ENCODE data around the gene TMEM63C.

The TMEM63C gene, protein sequence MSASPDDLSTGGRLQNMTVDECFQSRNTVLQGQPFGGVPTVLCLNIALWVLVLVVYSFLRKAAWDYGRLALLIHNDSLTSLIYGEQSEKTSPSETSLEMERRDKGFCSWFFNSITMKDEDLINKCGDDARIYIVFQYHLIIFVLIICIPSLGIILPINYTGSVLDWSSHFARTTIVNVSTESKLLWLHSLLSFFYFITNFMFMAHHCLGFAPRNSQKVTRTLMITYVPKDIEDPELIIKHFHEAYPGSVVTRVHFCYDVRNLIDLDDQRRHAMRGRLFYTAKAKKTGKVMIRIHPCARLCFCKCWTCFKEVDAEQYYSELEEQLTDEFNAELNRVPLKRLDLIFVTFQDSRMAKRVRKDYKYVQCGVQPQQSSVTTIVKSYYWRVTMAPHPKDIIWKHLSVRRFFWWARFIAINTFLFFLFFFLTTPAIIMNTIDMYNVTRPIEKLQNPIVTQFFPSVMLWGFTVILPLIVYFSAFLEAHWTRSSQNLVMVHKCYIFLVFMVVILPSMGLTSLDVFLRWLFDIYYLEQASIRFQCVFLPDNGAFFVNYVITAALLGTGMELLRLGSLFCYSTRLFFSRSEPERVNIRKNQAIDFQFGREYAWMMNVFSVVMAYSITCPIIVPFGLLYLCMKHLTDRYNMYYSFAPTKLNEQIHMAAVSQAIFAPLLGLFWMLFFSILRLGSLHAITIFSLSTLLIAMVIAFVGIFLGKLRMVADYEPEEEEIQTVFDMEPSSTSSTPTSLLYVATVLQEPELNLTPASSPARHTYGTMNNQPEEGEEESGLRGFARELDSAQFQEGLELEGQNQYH

DNA sequence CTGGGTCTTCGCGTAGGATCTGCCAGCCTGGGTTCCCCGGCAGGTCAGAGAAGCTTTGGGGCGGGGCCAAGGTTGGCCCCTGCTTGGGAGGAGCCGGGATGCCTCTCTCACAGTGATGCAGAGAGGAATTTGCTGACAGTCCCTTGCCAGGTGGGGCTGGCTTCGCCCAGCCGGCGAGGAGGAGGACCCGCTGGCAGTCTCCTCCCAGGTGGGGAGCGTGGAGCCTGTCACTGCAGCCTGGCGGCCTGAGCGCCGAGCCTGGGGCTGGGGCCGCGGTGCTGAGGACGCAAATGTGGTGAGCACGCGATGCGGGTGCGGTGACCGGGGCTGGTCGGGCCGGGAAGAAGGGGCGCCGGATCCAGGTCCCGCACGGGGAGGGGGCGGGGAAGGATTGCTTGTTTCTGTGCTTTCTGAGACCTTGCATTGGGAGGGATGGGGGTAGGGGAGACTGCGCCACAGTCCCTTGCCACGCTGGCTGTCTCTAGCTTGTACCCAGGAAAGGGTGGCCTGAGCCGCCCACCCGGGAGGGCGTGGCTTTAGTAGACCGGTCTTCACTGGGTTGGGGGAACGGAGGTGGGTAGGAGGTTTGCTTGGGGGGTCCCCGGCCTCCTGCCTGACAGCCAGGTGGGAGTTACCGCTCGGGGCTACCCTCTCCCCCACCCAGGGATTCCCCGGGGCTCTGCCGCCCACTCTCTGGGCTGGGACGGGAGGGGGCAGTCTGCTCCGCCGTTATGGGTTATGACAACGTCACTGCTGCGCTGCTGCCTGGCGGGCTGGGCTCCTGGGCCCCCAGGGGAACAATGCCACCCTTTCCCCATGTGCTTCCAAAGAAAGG lies at the start of gene TMEM63C:
TSS of gene TMEM63C (plus strand) at position 196 of the 835 bp plus-strand sequence. CDS start 37,016 bp downstream, outside the sequence.
- peak; percentile 80 for DNase-seq

DNA sequence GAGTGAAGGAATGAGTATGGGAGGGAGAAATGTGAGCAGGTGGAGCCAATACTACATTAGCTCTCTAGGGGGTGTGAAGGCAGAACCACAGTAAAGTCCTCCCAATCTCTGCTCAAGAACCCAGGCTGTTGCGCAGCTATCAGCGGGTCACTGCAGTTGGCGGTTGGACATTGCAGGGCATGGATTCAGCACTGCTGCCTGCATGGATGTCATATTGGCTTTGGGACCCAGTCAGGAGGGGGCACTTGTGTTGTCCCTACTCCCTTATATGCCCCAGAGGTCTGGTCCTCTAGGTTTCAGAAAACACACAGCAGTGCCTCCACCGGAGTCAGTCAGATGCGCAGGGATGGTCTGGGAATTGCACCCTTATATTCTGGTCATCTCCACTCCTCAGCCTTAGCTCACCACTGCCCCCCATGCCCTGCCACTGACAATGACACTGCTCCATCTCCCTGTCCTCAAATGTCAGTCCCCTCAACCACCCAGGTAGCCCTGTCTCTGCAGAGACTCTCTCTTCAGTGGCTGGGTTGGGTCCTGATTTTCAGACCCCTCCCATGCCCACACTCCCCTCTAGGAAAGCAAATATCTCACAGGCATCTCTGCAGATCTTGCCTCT lies 49.6 kb upstream of the TMEM63C start:
- DNase-seq = no peak

DNA sequence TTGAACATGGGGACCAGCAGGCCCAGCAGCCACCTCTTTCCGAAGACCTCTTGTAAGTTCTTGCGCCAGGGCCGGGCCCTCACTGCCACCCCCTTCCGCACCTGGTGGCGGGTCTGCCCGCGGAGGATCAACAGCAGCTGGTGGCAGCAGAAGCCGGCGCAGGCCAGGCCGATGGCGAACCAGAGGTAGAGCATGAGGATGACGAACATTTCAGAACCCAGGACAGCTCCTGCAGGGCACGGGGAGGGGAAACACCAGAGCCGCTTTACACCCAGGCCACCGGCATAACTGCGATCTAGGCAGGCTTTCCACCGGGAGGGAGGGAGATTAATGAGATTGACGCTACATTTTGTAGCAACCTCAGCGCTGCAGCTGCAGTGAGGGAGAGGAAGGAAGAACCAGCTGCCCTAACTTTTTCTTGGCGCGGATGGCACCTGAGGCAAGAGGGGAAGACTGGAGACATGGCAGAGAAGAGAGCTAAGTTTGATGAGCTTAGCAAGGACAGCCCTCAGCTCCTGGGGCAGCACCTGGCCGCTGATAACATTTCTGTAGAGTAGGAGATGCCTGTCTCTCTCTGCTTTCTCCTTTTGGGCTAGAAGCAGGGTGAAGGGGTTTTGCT lies 47.8 kb upstream of the TMEM63C start:
- no peak for DNase-seq

DNA sequence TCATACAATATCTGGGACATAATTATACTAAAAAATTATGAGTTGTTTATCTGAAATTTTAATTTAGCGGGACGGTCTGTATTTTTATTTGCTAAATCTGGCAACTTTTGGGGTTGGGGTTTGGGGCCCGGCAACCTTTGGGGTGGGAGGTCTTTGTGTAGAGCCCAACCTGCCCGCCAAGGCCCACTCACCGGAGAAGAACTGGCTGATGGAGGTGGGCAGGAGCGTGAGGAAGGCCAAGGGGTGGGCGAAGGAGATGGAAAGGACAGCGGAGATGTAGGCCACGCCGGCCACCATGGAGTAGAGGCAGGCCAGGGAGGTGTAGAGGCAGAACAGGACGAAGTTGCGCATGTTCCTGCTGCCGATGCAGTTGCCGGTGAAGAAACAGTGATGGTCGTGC lies 42.6 kb upstream of the TMEM63C start:
- DNase-seq = no peak

DNA sequence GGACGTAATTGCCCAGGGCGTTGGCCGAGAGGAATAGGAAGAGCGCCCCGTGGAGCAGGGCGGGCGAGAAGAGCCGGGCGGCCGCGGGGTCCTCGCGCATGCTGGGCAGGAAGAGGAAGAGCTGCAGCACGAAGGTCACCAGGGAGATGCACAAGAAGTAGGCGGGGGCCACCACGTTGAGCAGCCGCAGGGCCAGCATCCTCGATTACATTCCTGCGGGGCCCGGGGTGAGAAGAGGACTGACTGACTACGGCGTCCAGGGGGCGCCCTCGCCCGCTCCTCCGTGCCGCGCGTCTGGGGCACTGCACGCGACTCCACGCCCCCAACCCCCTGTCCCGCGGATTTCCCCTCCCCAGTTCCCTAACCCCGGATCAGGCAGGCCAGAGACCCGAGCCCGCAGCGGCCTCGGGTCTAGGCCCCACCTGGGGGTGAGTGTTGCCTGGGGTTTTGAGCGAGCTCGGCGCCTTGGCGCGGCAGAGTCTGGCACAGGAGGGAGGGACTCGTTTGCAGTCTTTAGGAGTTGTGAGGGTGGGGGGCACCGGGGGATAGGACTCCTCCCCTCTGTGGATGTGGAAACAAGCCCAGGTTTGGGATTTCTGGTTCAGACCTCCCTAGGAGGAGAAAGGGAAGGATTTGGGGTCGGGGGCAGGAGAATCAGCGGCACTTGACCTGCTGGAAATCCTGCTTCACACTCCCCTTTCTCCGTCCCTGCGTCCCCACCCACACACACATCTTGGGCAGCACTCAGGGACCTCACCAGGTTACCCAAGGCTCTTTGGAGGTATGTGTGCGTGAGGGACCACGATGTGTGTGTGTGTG lies 41.8 kb upstream of the TMEM63C start:
- no peak for DNase-seq

DNA sequence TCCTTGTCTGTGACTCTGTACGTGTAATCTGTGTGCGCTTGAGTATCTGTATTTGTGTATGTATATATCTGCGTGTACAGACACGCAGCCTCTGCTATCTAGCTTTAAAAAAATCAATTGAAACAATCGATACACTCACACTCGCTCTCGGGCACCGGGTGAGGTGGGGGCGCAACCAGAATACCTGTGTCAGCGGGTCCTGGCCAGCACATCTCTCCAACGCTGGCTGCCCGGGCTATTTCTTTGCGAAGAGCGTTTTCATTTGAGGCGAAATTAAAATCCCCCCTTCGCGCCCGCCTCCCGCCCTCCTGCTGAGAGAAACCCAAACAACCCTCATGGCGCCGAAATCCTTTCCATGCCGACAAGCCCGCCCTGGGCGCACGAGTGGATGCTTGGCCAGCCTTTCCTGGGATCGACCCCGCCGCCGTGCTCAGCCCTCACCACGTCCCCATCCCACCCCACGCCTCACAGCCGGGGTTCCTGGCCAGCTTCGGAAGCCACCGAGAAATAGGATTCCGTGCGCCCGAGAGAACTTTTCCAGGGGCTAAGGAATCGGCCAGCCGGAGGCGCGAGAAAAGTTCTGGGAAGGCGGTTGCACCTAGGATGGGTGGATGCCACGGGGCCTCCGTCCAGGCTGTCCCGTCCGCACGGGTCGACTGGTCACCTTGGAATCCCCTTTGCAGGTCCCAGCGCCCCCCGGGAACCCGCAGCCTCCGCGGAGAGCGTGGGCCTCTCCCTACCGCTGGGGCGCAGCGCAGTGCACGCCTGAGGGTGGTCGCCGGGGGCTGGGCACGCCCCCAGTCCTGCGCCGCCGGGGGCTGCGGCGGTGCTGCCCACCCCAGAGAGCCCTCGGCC lies 41.0 kb upstream of the TMEM63C start:
- no peak for DNase-seq

DNA sequence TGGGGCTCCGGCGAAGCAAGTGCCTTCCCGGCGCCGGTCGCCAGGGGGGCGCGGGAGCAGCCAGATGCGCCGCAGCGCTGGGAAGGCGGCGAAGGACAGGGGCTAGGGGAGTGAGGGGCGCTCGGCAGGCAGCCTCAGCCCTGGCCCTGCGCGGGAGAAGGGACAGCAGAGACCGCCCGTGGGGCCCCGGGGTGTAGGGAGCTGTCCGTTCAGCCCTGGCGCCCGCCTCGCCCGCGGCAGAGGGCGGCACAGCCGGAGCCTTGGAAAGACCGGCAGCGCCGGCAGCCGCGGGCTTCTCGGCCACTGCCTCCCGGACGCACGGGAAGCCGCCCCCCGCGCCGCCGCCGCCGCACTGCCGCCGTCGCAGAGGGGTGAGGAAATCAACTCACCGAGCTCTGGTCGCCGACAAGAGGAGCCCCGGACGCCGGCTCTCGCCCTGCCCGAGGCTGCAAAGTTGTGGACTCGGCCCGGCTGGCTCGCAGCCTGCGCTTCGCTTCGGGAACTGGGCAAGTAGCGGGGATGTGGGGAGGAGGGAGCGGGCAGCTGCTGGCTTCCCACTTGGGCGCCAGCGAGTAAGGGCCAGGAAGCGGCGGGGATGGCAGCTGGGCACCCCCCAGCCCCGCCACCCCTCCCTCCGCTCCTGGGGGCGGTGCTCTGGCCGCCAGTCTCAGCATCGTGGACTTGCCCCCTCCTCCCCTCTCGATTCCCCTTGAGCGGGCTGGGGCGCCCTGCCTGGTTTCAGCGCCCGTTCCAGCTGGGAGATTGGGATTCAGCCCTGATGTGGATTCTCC lies 40.2 kb upstream of the TMEM63C start, which contains the start of gene ZDHHC22:
TSS of gene ZDHHC22 (minus strand) at position 578 of the 791 bp plus-strand sequence. CDS start 2,053 bp downstream, outside the sequence.
- DNase-seq = no peak

DNA sequence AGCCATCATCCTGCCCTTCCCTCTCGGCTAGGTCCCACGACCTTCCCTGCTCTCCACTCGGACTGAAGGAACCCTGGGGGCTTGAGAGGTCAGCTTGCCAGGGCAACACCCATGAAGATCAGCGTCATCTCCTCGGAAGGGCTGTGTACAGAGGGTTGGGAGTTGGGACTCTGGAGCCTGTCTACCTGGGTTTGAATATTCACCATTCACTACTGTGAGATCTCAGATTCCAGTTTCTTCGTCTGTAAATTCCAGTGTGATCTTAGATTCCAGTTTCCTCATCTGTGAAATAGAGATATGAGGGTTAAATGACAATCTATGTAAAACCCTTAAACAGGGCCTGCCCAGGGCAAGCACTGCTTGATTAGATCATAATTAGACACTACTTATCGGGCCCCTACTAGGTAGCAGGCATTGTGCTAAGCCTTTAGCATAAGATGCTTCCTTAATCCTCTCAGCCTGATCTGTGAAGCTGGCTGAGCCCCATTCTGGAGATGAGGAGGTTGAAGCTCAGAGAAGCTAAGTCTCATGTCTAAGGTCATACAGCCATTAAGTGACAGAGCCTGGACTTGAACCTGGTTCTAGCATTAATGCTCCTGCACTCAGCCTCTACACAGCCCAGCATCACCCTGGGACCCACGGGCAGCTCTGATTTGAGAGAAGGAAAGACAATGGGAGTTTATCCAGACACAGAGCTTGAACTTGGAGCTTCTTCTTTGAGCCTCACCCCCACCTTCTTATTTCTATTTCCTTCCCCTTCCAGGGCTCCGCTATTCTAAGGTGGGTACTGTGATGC lies 39.4 kb upstream of the TMEM63C start:
- no peak for DNase-seq

DNA sequence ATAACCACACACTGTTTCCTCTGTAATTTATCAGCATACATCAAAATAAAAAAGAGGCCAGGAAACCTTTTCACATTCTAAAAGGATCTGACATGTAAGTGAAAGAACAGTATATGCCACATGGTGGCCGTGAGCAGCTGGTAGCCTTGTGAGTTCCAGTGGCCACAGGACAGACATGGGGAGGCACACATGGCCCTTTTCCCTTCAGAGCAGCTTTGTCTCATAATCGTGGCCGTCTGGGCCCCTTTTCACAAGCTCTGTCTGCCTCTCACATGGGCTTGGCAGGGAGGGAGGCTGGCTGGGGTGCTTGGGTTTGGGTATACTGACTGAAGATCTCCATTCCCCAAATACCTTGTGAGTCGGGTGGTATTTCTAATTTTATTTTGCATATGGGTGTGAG lies 38.5 kb upstream of the TMEM63C start:
- no peak for DNase-seq

DNA sequence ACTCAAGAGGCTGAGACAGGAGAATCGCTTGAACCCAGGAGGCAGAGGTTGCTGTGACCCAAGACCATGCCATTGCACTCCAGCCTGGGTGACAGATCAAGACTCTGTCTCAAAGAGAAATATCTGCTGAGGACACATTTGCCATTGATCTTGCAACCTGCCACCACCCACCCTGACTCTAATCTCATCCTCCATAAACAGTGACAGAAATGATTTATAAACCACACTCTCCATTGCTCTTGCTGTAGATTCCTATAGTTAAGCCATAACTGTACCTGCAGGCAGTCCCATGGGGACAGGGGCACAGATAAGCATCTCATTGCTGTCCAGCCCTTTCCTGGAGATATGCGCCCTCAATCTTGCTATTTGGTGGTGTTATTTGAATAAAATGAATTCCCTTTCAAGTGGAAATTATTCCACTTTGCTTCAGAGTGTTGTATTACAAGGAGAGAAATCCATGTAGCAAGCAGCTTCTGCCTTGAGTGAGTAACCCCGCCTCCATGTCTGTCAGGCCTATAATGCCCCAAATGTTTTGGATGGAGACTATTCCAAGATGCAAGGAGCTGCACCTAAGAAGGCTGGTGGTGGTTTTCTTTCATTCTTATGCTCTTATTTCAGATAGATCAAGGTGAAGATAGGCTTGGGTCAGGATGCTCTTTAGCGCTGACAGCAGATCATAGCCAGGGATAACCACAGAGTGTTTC lies 37.0 kb upstream of the TMEM63C start:
- DNase-seq = no peak

DNA sequence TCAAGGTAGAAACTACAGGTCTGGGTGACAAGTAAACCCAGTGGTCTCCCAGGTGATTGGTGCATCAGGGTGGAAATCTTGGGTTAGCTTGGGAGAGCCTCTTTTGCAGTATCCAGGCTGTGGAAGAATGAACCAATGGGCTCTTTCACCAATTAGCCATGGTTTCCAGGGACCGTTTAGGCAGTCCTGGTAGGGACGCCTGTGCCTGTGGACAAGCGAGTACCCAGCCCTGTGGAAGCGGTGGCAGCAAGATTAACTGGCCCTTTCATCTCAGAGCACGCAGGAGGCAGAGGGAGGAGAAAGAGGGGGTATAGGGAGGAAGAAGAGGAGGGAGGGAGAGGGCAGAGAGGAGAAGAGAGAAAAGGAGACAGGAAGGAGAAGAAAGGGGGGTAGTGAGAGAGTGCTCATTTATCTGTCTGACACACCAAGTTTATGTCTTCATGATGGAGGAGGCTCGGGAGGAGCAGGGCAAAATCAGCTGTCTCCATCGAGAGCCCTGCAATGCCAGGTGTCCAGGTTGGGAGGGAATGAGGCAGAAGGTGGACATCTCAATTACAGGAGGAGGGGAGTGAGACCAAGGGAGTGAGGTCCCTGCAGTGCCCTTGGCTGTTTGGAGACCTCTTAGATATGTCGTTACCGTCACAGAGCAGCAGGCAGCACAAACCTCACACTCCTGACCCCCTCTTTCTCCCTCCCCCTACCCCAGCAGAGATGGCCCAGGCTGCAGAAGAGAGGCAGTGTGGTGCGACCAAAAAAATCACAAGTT lies 35.4 kb upstream of the TMEM63C start:
- DNase-seq = no peak

DNA sequence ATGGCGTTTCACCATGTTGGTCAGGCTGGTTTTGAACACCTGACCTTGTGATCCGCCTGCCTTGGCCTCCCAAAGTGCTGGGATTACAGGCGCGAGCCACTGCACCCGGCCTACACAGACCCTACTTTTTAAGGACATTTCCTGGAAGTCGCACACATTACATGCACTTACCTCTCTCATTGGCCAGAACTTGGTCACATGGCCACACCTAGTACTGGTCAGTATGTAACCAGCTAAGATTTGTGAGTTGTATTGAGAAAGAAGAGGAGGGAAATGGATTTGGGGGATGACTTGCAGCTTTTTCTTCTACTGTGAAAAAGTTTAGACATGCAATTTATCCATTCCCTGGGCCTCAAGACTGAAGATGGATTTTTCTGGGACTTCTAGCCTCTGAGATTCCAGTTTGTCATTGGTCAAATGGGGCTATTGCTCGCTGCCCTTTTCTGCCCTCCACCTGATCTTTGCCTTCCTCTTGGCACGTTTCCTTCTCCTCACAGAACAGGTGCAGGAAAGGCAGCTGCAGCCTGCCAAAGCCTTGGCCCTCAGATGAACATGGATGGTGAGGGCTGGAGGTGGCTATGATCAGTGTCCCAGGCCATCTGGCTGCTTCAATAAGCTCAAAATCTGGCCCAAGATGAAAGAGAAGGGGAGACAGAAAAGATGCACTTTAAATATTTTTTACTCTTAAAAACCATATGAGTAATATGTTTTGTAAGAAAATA lies 32.9 kb upstream of the TMEM63C start:
- no peak for DNase-seq

DNA sequence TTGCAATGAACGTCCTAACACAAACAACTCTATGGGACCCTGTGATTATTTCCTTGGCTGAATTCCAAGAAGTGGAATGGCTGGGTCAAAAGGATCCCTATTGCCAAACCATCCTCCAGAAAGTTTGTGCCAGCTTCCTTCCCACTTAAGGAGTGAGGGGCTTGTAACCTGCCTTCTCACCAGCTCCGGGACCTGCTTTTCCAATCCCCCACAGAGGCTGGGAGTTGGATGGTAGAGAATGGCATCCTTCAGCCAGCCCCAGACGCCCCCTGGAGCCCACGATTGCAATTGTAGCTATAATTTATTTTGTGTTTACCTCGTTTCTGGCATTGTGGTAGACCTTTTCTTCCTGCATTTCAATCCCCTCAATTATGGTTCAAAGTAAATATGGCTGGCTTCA lies 30.4 kb upstream of the TMEM63C start:
- DNase-seq = no peak

DNA sequence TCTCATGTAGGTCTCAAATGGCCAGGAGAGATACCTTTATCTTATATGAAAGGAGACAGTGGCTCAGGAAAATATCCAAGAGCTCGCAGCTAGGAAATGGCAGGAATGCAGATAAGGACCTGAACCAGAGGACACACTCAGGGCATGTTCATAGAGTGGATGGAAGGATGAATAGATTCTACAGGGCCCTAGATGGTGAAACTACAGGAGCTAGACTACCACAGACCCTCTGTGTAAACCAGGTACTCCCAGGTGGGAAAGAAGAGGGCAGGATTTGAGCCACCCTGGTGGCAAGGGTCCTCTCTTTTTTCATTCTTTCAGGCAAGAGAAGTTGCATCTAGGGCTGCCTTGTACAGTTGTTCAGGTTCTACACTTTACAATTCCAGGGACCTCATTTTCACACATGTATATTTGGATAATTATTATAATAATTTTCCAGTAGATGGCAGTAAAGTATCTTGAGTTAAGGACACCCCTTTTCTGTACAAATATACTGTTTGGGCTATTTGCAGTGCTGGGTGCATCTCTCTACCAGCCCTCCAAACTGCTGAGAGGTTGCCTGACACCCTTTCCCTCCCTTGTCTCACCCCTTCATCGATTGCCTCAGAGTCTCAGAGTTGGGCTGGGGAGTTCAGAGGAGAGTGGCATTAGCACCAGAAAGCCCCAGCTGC lies 29.5 kb upstream of the TMEM63C start:
- peak; percentile 17 for DNase-seq

DNA sequence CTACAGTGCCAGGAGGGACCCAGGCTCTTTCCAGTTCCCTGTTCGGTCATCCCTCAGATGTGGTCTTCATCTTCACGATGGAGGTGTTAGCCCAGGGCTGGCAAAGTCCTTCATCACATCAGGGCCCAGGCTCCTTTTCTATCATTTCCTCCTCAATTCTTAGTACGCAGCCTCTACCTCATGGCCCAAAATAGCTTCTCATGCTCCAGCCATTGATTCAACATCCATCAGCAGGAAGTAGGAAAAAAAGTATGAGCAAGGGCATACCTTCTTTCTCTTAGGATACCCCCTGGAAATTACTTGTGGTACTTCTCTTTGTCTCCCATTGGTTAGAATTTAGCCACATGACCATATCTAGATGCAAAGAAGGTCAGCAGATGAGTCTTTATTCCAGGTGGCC lies 27.8 kb upstream of the TMEM63C start:
- DNase-seq = no peak

DNA sequence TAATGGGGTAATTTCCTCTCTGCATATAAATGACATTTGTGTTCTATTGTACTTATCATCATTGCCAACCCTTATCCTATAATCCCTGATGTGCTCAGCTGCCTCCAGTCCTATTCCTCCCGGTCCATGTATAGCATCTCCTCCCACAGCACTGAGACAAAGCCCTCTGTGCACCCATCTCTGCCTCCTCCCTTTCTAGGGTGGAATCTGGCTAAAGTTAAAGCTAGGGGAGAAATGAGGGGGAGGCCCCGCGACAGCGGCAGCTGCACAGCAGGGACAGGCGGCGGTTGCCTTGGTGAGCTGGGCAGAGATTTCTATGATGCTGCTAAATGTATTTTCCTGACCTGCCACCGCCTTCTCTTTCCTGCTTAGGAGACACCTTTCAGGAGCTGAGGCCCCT lies 27.2 kb upstream of the TMEM63C start:
- no peak for DNase-seq
